ENCODE data around the gene IER5.
A peak's percentile ranks its signal among the peaks of the same experiment; 100 is the strongest.
"Not testable (repeated sequence)": the region's sequence is repeated elsewhere in the genome, so short reads cannot be mapped to it uniquely, and the experiment has no call there.

The IER5 gene

GRCh38 chr1:181099152-181100014 lies 10.9 kb downstream of the IER5 start:
- DNase-seq = peak; percentile 66

GRCh38 chr1:181100015-181100905 lies 11.8 kb downstream of the IER5 start:
- DNase-seq = peak; percentile 69

GRCh38 chr1:181100934-181101333 lies 12.4 kb downstream of the IER5 start:
- DNase-seq = no peak

DNA sequence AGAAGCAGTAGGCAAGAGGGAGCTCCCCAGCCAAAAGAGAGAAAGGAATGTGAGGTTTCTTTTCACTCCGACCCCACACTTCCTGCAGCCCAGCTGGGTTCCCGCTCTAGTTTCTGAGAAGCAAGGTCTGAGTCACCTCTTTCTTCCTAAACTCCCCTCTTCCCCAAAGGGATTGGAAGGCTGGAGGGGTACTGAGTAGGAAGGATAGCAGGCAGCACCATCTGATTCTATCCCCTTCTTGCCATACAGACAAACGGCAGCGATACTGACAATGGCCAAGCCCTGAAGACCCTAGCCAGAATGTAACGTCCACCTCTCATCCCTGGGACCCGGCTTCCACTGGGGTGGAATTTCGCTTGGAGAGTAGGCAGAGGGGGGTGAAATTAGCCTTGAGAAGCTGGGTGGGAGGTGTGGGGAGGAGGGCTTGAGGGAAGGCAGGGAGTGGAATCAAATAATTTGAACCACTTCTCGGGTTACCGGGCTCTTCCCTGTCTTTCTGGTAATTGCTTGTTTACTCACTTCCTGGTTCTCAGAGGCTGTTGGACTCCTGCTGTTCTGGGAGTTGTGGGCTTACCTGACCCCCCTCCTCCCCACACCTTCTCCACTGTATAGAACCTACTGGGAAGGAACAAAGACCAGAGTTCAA lies 13.2 kb downstream of the IER5 start:
- DNase-seq = no peak

- DNase-seq = no peak
These were observed 14.3 kb downstream of the IER5 start for GRCh38 chr1:181102841-181103240.

DNA sequence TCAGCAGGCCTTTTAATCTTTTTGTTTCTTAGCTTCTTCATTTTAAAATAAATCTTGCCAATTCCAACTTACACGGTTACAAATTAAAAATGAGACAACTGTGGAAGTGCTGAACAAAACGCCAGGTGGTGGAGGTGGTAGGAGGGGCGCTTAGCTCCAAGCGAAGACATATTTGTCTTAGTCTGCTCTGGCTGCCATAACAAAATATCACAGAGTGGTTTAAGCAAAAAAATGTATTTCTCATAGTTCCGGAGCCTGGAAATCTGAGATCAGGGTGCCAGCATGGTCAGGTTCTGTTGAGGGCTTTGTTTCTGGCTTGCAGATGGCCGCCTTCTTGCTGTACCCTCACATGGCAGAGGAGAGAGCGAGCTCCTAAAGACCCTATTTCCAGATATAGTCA lies 14.9 kb downstream of the IER5 start:
- DNase-seq = no peak

DNA sequence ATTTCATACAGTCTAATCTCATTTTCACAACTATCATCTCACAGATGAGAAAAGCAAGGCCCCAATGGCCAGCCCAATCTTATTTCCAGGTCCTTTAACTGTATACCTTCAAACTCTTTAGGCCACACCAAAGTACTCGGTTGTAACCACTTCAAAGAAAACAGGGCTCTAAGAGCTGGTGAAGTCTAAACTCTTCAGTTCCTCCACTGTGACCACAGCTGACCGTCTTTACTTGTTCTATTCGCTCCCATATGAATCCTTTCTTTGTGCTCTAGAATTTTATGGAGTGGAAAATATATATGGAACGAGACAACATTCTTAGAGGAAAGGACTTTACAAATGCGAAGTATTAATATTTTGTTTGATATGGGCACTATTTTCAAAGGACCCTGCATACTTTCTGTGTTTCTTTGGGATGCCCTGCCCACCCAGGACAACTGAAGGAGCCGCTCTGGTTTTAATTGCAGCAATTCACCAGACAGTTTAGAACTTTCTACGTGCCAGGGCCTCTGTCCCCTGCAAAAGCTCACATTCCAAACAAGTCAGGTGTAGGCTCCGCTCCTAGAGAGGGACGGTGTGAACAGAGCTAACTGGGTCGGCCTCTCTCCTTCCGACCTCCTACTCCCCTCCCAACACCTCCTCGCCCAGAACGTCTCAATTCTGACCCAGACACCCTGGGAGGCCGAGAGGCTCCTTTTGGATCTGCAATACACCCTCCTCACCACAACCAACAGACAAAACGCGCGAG lies 15.7 kb downstream of the IER5 start:
- DNase-seq = no peak

GRCh38 chr1:181104790-181105133 lies 16.3 kb downstream of the IER5 start:
- peak; percentile 53 for DNase-seq

- DNase-seq = peak; percentile 96
These were observed 16.9 kb downstream of the IER5 start for GRCh38 chr1:181105134-181106021.

- no peak for DNase-seq
These were observed 17.5 kb downstream of the IER5 start for GRCh38 chr1:181106022-181106312.

DNA sequence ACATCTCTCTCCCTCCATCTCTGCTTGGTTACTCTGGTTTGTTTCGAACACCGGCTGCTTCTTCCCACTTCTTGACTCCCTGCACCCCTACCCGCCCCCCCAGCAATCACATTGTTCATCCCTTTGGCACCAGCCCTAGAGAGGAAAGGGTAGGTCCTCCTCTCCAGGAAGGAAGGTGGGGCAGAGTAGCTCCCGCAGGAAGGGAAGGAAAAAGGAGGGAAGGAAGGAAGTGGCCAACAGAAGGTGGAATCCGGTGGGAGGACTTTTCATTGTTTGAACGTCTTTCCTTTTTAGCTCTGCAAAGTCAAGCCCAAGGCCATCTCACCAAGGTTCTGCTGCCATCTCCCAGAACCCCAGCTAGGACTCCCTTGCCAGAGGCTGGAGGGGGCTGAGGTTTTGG lies 18.0 kb downstream of the IER5 start:
- no peak for DNase-seq

GRCh38 chr1:181107711-181108110 lies 19.2 kb downstream of the IER5 start:
- no peak for DNase-seq

GRCh38 chr1:181108304-181108867 lies 19.9 kb downstream of the IER5 start:
- no peak for DNase-seq

- no peak for DNase-seq
These were observed 21.5 kb downstream of the IER5 start for GRCh38 chr1:181110013-181110412.

DNA sequence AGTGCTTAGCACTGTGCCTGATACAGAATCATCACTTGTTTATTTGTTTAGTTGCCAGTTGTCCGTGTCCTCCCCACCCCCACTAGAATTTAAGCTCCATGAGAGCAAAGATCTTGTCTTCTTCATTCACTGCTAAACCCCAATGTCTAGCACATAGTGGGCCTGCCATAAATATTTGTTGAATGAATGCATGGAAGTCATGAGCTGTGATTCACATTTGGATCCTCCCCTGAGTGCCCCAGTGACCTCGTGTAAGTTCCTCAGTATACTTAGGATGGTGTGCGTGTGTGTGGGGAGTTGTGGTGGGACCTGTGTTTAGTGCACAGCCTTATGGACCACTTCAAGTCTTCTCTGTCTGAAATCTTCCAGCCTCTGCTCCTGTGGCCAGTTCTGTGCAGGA lies 23.1 kb downstream of the IER5 start:
- DNase-seq = no peak

DNA sequence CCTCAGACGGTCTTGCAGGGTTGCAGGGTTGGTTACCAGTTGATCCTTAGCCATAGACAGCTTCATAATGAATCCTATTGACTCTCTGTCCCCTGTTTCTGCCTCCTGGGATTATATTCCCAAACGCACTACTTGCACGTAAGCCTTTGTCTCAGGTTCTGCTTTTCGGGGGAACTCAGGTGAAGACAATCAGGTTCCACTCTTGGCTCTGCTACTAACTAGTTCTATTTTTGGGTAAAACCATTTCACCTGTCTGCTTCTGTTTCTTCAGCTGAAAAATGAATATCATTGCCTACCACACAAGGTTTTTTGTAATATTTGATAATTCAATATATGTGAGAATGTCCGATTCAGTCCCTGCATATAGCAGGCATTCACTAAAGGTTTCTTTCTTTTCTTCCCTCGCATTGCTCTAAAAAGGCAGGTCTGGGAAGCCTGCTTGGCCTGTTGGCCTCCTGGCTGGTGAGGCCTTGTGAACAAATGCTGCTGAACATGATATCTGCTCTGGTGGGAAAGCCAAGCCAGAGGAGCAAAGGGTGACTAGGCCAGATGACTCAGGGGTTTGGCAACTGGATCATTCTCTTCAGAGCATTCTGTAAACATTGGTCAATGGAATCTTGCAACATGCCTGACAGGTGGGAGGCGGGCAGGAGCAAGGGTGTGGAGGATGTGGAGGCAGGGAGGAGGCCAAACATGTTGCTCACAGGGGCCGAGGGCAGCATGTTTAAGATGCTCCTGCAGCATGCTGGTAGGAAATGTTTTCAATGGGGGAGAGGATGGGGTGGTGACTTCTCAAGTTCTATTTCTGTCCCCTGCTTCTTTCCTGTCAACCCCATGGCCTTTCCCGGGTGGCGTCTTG lies 23.8 kb downstream of the IER5 start:
- DNase-seq = no peak

DNA sequence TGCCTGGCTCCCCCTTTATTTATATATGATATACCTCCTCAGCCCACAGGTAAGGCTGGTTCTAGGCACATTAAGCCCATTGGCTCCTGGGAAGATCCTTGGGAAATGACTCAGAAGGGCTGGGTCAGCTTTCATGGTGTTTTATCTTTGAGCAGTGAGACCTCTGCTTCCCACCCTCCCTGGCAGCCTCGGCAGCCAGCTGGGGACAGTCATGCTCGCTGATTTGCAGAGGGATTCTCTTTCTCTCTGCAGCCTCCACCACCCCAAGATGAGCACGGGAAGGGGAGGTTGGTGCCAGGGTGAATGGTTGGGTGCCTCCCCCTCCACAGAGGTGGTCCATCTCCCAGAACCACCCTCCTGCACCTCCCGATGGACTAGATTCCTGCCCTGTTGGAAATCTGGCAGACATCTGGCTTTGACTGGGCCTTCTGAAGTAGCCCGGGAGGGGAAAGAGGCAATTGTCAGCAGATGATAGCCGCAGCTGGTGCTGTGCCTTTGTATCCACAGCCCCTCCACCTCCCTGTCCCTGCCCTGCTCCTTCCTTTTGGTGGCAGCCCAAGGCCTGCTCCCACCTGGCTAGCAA lies 24.6 kb downstream of the IER5 start:
- no peak for DNase-seq

GRCh38 chr1:181114574-181115367 lies 26.3 kb downstream of the IER5 start:
- DNase-seq = no peak

- no peak for DNase-seq
These were observed 26.8 kb downstream of the IER5 start for GRCh38 chr1:181115368-181115684.

DNA sequence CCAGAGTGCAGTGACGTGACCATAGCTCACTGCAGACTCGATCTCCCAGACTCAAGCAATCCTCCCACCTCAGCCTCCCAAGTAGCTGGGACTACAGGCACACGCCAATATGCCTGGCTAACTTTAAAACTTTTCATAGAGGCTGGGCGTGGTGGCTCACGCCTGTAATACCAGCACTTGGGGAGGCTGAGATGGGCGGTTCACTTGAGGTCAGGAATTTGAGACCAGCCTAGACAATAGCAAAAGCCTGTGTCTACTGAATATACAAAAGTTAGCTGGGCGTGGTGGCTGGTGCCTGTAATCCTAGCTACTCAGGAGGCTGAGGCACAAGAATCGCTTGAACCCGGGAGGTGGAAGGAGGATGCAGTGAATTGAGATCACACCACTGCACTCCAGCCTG lies 27.5 kb downstream of the IER5 start:
- not testable (repeated sequence) for DNase-seq

Data from stimulated activated CD4-positive, alpha-beta T cell treated with anti-CD3 and anti-CD28 coated beads, Interleukin-15, amount 100 ng/mL, for 24 hours (primary cell).